Stimulated activated CD8-positive, alpha-beta memory T cell treated with anti-CD3 and anti-CD28 coated beads, Interleukin-15, amount 100 ng/mL, for 48 hours (primary cell): Measurements from ENCODE around the gene TFG.
A peak's percentile ranks its signal among the peaks of the same experiment; 100 is the strongest.
"Not testable (repeated sequence)": the region's sequence is repeated elsewhere in the genome, so short reads cannot be mapped to it uniquely, and the experiment has no call there.

Experiments
- DNase-seq, 2 donors: peaks; one replicate each; pipeline ENCODE4 v3.0.0-alpha.2; 2020; ENCODE audit warnings: low read depth in 2 of 2

TFG gene

GRCh38 chr3:100708989-100709841, at the start of gene TFG:
TFG (plus strand) TSS chr3:100709494; CDS start chr3:100713686, 4,192 bp downstream.
- DNase-seq = peak; percentile 95 to 96

- not testable (repeated sequence) for DNase-seq
These were observed 48.0 kb upstream of the TFG start for GRCh38 chr3:100661294-100661693.

- no peak for DNase-seq
These were observed 47.0 kb upstream of the TFG start for GRCh38 chr3:100662113-100662823.

GRCh38 chr3:100665230-100665629, 44.1 kb upstream of the TFG start:
- peak in 1 of 2 donors; percentile 11 for DNase-seq

- not testable (repeated sequence) for DNase-seq
These were observed 42.6 kb upstream of the TFG start for GRCh38 chr3:100666699-100667098.

GRCh38 chr3:100667316-100667715, 42.0 kb upstream of the TFG start:
- DNase-seq = not testable (repeated sequence)

- DNase-seq = not testable (repeated sequence)
These were observed 38.3 kb upstream of the TFG start for GRCh38 chr3:100670995-100671394.

- DNase-seq = no peak
These were observed 27.8 kb upstream of the TFG start for GRCh38 chr3:100681496-100681895.

- no peak for DNase-seq
These were observed 27.0 kb upstream of the TFG start for GRCh38 chr3:100682056-100682853.

- no peak for DNase-seq
These were observed 26.2 kb upstream of the TFG start for GRCh38 chr3:100682854-100683760.

- no peak for DNase-seq
These were observed 16.1 kb upstream of the TFG start for GRCh38 chr3:100693225-100693624.

- no peak for DNase-seq
These were observed 13.6 kb upstream of the TFG start for GRCh38 chr3:100695696-100696095.

GRCh38 chr3:100696161-100696560, 13.1 kb upstream of the TFG start:
- DNase-seq = no peak

- DNase-seq = no peak
These were observed 12.1 kb upstream of the TFG start for GRCh38 chr3:100697172-100697571.

- DNase-seq = no peak
These were observed 11.5 kb upstream of the TFG start for GRCh38 chr3:100697723-100698285.

GRCh38 chr3:100698736-100699135, 10.6 kb upstream of the TFG start:
- DNase-seq = no peak

GRCh38 chr3:100700708-100701107, 8.6 kb upstream of the TFG start:
- DNase-seq = no peak

GRCh38 chr3:100702082-100702979, 7.0 kb upstream of the TFG start:
- DNase-seq = no peak

- no peak for DNase-seq
These were observed 6.3 kb upstream of the TFG start for GRCh38 chr3:100702980-100703345.

- no peak for DNase-seq
These were observed 5.4 kb upstream of the TFG start for GRCh38 chr3:100703865-100704264.
